RWPE2 (cell line): ENCODE results near the gene SMC4.
"Not testable (repeated sequence)": the region's sequence is repeated elsewhere in the genome, so short reads cannot be mapped to it uniquely, and the experiment has no call there.

Experiments used
- ATAC-seq: fragments of 200-7000 bp; cut with Tn5 transposase; 3 replicates; pipeline ENCODE4 v1.9.1; 2021; ENCODE audit warnings: low read depth
- DNase-seq: peaks from one replicate; pipeline ENCODE4 v3.0.0-alpha.2; 2020; ENCODE audit warnings: low spot score
- H3K27ac ChIP-seq: fragments of 450-650 bp; 2 replicates; pipeline ENCODE4 v1.5.1; 2017; ENCODE audit warnings: mild to moderate bottlenecking; ENCODE audit not compliant: poor library complexity, severe bottlenecking
- H3K27me3 ChIP-seq: fragments of 250-450 bp; sonication (Bioruptor Pico); 2 replicates; pipeline ENCODE4 v1.5.1; 2021; ENCODE audit warnings: mild to moderate bottlenecking, moderate library complexity; ENCODE audit not compliant: insufficient read depth, poor library complexity, severe bottlenecking
- H3K36me3 ChIP-seq: fragments of 250-450 bp; sonication (Bioruptor Pico); 2 replicates; pipeline ENCODE4 v1.5.1; 2020; ENCODE audit warnings: low read depth, mild to moderate bottlenecking, moderate library complexity
- H3K4me1 ChIP-seq: fragments of 250-450 bp; sonication (Bioruptor Pico); 2 replicates; pipeline ENCODE4 v1.5.1; 2021; ENCODE audit warnings: mild to moderate bottlenecking, moderate library complexity; ENCODE audit not compliant: insufficient read depth, poor library complexity, severe bottlenecking
- H3K4me3 ChIP-seq: fragments of 250-450 bp; sonication (Bioruptor Pico); 2 replicates; pipeline ENCODE4 v1.5.1; 2021; ENCODE audit warnings: mild to moderate bottlenecking, moderate library complexity; ENCODE audit not compliant: severe bottlenecking
- H3K9me3 ChIP-seq: fragments of 250-450 bp; sonication (Bioruptor Pico); 2 replicates; pipeline ENCODE4 v1.5.1; 2021; ENCODE audit warnings: mild to moderate bottlenecking, moderate library complexity; ENCODE audit not compliant: severe bottlenecking
- CTCF ChIP-seq: fragments of 450-650 bp; IDR thresholded peaks from one replicate; pipeline ENCODE4 v1.5.1; 2017; ENCODE audit warnings: mild to moderate bottlenecking, moderate library complexity; ENCODE audit not compliant: poor library complexity, severe bottlenecking

SMC4 gene

GRCh38 chr3:160399125-160400029 lies at the start of gene SMC4, which contains the start of gene IFT80:
SMC4 (plus strand) TSS chr3:160399650; CDS start chr3:160400827, 1,177 bp downstream.
IFT80 (minus strand) TSS chr3:160399225; CDS start chr3:160384600, 14,625 bp downstream.
- Histone ChIP-seq H3K4me1 (peaks cover 22% of the 10 kb centered on the region), H3K27ac (peak within 1 kb of the TSS; percentile 88)
- TF ChIP-seq CTCF, result no peak

DNA sequence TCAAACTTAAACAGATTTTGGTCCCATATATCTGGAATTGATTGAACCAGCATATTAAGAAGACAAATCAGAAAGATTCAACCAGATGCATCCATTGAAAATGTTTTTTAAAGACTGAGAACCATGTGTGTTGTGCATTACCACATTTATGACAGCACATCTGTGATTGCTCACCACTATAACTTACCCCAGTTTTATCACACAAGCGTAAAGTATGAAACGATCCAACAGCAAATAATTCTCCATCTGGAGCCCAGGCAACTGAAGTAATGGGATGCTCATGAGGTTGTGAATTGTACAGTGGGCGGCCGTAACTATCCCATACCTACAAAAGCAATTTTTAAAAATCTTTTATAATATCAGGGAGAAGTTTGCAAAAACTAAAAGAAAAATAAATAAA lies 43.6 kb upstream of the SMC4 start:
- TF ChIP-seq CTCF, result no peak
- DNase-seq (no peak), ATAC-seq (no peak)
- H3K9me3 ChIP-seq, result no peaks in the 10 kb centered on the region
- no peaks in the 10 kb centered on the region for H3K4me1 ChIP-seq
- peaks cover 13% of the 10 kb centered on the region for H3K36me3 ChIP-seq
- no peak overlapping the region for H3K27ac ChIP-seq
- no peaks in the 10 kb centered on the region for H3K27me3 ChIP-seq
- no peak overlapping the region for H3K4me3 ChIP-seq

More at GRCh38 chr3:160399125-160400029, at the start of gene SMC4, which contains the start of gene IFT80:
- DNase-seq (peak; percentile 93), ATAC-seq (peak; percentile 88)
- Histone ChIP-seq H3K9me3 (no peaks in the 10 kb centered on the region), H3K27me3 (no peaks in the 10 kb centered on the region), H3K36me3 (peaks cover 48% of the 10 kb centered on the region), H3K4me3 (peak within 1 kb of the TSS; percentile 66)

- not testable (repeated sequence) for H3K4me3 ChIP-seq, H3K9me3 ChIP-seq, H3K27ac ChIP-seq, H3K4me1 ChIP-seq, H3K36me3 ChIP-seq, ATAC-seq, DNase-seq, H3K27me3 ChIP-seq
These were observed 36.6 kb upstream of the SMC4 start for GRCh38 chr3:160362896-160363295.

DNA sequence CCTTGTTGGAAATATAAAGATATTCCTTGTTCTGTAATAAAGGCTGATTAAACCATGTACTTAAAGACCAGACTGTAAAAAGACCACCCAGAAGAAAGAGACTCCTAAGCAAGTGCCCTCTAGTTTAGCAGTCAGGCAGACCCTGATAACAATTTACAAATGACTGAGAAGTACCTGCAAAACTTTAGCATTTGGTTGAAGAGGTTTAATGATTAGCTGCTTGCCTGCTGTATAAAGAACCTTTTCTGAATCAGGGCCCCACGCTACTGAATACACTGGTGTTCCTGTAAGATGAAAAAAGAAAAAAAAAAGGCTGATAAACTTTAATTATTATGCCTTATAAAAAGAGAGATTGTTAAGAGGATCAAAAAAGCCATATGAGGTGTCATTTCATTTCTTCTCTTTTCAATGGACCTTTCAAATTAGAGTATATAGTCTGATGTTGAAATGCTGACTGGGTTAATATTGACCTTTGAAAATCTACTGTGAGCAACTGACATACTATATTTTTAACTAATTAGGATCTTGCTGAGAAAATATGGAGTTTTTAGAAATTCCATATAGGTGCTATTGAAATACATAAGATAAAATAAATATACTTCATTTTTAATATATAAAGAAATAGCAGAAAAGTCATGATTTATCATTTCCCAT lies 33.5 kb upstream of the SMC4 start:
- Histone ChIP-seq H3K27me3 (no peaks in the 10 kb centered on the region), H3K36me3 (no peaks in the 10 kb centered on the region; the same call in 1 of the 2 replicates), H3K9me3 (no peaks in the 10 kb centered on the region), H3K27ac (no peak overlapping the region), H3K4me1 (no peaks in the 10 kb centered on the region), H3K4me3 (no peak overlapping the region)
- ATAC-seq, result no peak
- no peak for DNase-seq
- TF ChIP-seq CTCF, result no peak

DNA sequence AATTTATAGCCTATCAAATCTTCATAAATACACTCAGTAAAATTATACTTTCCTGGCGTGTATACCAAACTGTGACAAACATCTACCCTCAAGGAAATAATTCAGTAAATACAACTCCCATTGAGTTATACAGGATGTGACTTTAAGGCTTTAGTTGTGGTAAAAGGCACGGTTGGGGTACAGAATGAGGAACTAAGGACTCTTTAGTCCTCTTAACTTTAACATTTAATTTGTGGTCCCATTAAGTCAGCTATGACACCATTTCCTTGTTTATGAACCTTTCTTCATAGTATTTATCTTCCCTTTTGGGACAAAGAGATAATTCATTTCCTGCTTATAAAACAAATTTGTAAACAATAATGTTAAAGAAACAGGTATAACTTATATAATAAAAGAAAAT lies 30.6 kb upstream of the SMC4 start:
- no peaks in the 10 kb centered on the region; the same call in 1 of the 2 replicates for H3K36me3 ChIP-seq
- ATAC-seq (no peak), DNase-seq (no peak)
- H3K4me3 ChIP-seq, result no peak overlapping the region
- no peak overlapping the region for H3K27ac ChIP-seq
- no peaks in the 10 kb centered on the region for H3K27me3 ChIP-seq
- no peaks in the 10 kb centered on the region for H3K9me3 ChIP-seq
- no peak for TF ChIP-seq CTCF
- no peaks in the 10 kb centered on the region for H3K4me1 ChIP-seq
